Ectodermal cell (in vitro differentiated cells): Measurements from ENCODE around the gene ADAMTS4.

ENCODE experiments used
- H3K27ac ChIP-seq: 2 replicates; pipeline ENCODE4 v1.7.0; 2013; ENCODE audit warnings: mild to moderate bottlenecking, low read depth, low read length; ENCODE audit not compliant: insufficient read depth, poor library complexity, severe bottlenecking
- H3K27me3 ChIP-seq: 2 replicates; pipeline ENCODE4 v1.7.0; 2013; ENCODE audit warnings: mild to moderate bottlenecking, low read length; ENCODE audit not compliant: insufficient read depth, control insufficient read depth, poor library complexity, severe bottlenecking
- H3K36me3 ChIP-seq: one replicate; pipeline ENCODE4 v1.7.0; 2013; ENCODE audit warnings: low read length; ENCODE audit not compliant: control insufficient read depth, insufficient read depth
- H3K4me1 ChIP-seq: one replicate; pipeline ENCODE4 v1.7.0; 2013; ENCODE audit warnings: low read length; ENCODE audit not compliant: control insufficient read depth, insufficient read depth
- H3K4me3 ChIP-seq: 2 replicates; pipeline ENCODE4 v1.7.0; 2013; ENCODE audit warnings: low read depth, low read length, control low read depth; ENCODE audit not compliant: insufficient read depth
- H3K9me3 ChIP-seq: 2 replicates; pipeline ENCODE4 v1.7.0; 2013; ENCODE audit warnings: mild to moderate bottlenecking, low read length, moderate library complexity; ENCODE audit not compliant: control insufficient read depth
- WGBS, 2 experiments: methylation state at CpG; one replicate each; pipeline ENCODE4 v1.1.7; 2013; ENCODE audit warnings: missing lambda C conversion rate in 2 of 2; 5-methylcytosine and 5-hydroxymethylcytosine counted together

ADAMTS4 gene

DNA sequence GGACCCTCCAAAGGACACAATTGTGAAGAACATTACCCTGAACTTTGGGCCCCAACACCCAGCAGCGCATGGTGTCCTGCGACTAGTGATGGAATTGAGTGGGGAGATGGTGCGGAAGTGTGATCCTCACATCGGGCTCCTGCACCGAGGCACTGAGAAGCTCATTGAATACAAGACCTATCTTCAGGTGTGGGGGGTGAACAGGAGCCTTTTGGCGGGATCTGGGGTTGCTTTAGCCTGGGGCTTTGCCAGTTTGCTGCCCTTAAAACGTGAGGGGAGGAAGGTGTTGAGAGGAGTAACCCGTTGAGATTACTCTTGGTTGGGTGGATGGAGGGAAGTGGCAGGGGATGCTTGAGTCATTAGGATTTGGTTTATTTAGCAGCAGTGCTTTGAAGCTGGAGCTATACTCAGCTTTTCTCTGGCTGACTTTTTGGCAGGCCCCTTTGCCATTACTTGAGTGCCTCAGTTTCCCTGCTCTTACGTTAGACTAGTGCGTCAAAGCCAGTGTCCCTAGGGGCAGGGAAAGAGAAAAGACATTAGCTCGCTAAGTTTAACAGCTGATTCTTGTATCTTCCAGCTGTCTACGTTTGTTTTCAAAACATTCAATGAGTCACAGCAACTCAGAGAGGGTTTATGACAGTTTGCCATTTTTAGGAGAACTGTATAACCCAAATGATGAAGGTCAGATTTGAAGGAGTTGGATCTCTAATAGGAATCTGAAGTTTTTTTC, 7.7 kb upstream of the ADAMTS4 start:
- Histone ChIP-seq H3K27me3 (no peaks in the 10 kb centered on the region), H3K27ac (no peak overlapping the region), H3K4me1 (peaks cover under 1% of the 10 kb centered on the region), H3K4me3 (no peak overlapping the region), H3K36me3 (peaks cover 37% of the 10 kb centered on the region), H3K9me3 (no peaks in the 10 kb centered on the region)
- WGBS, 2 experiments = 95% methylated on average over 12 of the region's 12 CpGs

DNA sequence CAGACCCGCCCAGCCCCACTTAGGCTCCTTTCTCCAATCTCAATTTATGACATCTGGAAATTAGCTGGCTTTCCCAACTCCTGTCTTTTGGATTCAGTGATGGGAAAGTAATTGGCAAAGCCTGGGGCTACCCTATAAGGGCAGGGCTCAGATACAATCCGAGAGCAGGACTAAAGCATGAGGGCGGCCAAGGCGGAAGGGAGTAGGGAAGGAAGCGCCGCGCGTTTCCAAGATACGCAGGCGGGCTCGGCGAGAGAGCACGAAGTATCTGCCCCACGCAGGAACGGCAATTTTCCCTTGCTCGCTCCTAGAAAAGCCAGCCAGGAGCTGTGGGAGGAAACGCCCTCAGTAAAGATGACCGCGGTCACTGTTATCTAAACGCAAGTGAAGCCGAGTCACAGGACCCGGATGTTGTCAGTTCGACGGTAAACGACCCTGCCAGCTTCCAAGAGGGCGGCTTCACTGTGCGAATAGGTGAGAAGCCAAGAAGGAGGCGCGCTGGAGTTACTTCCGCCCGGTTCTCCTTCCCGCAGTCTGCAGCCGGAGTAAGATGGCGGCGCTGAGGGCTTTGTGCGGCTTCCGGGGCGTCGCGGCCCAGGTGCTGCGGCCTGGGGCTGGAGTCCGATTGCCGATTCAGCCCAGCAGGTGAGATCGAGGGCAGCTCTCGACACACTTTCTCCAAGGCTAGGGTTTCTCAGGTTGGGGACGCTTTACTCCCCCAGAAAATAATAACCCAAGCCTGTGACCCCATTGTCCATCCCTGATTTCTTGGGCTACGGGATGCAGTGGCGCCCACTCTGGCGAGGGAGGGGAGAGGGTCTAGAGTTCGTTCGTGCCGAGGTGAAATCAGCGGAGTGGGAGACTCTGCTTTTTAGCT, 3.2 kb upstream of the ADAMTS4 start, which contains the start of gene NDUFS2:
TSS of gene NDUFS2 (plus strand) at position 532 of the 877 bp plus-strand sequence. CDS start at position 551, 19 bp downstream.
- WGBS, 2 experiments = 6 to 7% methylated on average over 53 of the region's 53 CpGs

DNA sequence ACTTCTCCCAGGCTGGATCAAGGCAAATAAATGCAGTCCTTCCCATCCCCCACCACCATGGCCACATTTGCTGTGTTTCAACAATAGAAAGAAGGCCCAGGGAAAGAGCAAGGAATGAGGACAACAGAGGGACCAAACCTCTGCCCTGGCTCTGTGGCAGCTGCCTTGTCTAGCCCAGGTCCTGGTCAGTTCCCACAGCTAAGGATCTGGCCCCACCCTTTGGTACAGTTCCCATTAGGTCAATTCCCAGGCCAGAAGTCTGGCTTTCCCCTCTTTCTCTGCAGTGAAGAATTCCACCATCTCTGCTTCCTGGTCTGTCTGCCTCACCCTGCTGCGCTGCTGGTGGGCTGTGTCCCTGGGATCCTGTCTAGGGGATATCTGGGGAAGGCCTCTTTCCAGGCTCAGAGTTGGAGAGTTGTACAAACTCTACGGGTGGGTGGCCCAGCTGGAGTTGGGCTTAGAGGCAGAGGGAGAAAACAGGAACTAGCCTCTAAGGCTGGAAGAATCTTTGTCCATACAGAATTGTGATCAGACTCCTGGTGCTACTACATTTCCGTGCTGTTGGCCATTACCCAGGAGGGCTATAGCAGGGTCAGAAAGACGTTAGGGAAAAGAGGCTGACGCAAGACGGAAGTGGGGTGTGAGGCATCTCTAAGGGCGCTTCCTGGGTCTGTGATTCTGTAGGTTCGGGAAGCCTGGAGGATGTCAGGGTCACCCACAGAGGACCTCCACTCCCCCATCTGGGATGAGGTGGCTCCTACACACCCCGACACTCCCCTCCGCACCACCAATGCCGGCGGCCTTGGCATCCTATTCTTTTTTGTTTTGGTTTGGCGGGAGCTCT, 2.4 kb upstream of the ADAMTS4 start:
- H3K27me3 ChIP-seq = no peaks in the 10 kb centered on the region
- peaks cover 11% of the 10 kb centered on the region for H3K36me3 ChIP-seq
- H3K4me3 ChIP-seq = no peak overlapping the region
- 88 to 89% methylated on average over 13 of the region's 13 CpGs for WGBS, 2 experiments
- peak overlapping the region; percentile 81 for H3K27ac ChIP-seq
- H3K9me3 ChIP-seq = no peaks in the 10 kb centered on the region
- peaks cover 53% of the 10 kb centered on the region for H3K4me1 ChIP-seq

More for the DNA sequence above, 3.2 kb upstream of the ADAMTS4 start, which contains the start of gene NDUFS2:
- Histone ChIP-seq H3K36me3 (peaks cover 19% of the 10 kb centered on the region), H3K27me3 (no peaks in the 10 kb centered on the region), H3K27ac (peak within 1 kb of the TSS; percentile 81), H3K9me3 (no peaks in the 10 kb centered on the region), H3K4me1 (peaks cover 45% of the 10 kb centered on the region), H3K4me3 (peak within 1 kb of the TSS; percentile 97)

DNA sequence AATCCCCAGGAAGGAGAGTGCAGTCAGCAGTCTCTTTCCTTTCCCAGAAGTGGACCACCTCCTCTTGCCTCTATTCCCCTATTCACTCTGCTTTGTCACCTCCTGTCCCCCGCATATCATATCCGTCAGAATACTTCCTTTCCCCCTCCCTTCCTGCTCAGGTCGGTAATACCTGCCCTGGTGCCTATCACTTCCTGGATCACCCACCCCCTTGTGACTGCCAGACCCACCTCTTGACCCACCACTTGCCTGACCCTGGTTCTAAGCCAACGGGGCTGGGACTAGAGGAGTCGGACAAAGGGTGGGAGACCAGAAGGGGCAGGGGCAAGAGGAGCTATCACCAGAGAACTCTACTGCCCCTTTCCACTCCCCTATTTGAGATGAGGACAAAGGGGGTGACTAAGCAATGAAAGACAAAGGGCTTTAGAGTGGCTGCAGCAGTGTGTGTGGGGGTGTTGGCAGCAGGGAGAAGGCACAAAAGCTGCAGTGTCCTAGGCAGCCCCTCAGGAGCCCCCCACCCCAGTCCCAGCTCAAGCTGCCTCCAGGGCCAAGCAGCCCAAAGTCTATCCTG, 1.7 kb upstream of the ADAMTS4 start:
- Histone ChIP-seq H3K27me3 (no peaks in the 10 kb centered on the region), H3K4me1 (peaks cover 54% of the 10 kb centered on the region), H3K27ac (peak overlapping the region; percentile 52), H3K9me3 (no peaks in the 10 kb centered on the region), H3K36me3 (peaks cover 8% of the 10 kb centered on the region), H3K4me3 (no peak overlapping the region)
- WGBS, 2 experiments = 65 to 70% methylated on average over 5 of the region's 5 CpGs

DNA sequence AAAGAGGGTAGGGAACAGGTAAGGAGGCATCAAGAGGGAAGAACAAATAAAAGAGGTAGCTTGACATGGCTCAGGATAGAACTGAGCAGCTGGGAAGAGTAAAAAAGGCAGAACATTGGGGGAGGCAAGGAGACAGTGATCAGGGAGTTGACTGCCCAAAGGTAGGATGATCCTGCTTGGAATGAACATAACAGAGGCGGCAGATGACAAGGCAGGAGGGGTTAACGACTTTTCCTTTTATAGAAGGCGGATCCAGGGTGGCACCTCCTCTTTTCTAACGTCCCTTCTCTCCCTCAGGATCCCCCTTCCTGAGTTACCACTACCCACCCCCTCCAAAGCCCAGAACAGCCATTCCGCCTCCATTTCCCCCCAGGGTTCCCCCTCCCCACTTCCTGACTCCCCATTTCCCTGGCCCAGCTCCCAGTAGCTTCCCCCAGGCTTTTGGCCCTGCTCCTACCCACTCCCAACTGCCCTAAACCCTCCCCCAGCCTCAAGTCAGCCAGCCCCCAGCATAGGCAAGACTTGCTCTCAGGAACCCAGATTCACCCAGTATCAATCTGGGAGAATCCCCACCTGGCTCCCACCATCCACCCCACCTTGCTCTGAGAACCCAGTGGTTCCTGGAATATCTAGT, 769 bp upstream of the ADAMTS4 start:
- H3K36me3 ChIP-seq = peaks cover 3% of the 10 kb centered on the region
- no peak overlapping the region for H3K4me3 ChIP-seq
- H3K27ac ChIP-seq = peak overlapping the region; percentile 58
- 63 to 70% methylated on average over 5 of the region's 5 CpGs for WGBS, 2 experiments
- peaks cover 54% of the 10 kb centered on the region for H3K4me1 ChIP-seq
- H3K27me3 ChIP-seq = no peaks in the 10 kb centered on the region
- H3K9me3 ChIP-seq = no peaks in the 10 kb centered on the region

DNA sequence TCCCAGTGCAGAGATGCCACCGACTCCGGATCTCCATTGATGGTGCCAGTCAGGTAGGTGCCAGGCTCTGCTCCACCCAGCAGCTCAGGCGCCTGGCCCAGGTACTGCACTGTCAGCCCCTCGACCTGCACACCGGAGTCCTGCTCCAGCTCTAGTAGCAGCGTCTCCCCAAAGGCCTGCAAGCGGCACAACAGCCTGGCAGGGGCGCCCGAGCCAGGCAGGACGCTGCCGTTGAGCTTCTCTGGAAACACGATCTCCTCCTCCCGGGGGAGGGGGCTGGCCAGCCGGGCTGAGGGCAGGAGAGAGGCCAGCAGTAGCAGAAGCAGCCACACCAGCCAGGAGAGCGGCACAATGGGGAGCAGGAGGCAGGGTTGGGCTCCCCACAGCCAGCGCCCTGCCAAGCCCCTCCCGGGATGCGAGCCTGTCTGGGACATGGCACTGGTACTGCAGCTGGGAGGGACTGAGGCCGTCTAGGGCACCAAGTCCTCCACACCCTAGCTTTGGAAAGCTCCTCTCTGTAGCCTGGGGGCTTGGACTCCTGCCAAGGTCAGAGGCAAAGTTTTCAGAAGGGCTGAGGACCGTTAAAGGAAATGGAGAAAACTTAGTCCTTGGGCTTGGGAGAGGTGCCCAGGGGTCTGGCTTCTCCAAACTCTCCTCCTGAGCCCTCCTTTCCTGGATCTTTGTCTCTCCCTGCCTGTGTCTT, 509 bp downstream of the ADAMTS4 start:
- H3K36me3 ChIP-seq = no peaks in the 10 kb centered on the region
- H3K9me3 ChIP-seq = no peaks in the 10 kb centered on the region
- no peak overlapping the region for H3K27ac ChIP-seq
- peak overlapping the region; percentile 7 for H3K4me3 ChIP-seq
- WGBS, 2 experiments = 23 to 25% methylated on average over 20 of the region's 20 CpGs
- no peaks in the 10 kb centered on the region for H3K27me3 ChIP-seq
- peaks cover 54% of the 10 kb centered on the region for H3K4me1 ChIP-seq

DNA sequence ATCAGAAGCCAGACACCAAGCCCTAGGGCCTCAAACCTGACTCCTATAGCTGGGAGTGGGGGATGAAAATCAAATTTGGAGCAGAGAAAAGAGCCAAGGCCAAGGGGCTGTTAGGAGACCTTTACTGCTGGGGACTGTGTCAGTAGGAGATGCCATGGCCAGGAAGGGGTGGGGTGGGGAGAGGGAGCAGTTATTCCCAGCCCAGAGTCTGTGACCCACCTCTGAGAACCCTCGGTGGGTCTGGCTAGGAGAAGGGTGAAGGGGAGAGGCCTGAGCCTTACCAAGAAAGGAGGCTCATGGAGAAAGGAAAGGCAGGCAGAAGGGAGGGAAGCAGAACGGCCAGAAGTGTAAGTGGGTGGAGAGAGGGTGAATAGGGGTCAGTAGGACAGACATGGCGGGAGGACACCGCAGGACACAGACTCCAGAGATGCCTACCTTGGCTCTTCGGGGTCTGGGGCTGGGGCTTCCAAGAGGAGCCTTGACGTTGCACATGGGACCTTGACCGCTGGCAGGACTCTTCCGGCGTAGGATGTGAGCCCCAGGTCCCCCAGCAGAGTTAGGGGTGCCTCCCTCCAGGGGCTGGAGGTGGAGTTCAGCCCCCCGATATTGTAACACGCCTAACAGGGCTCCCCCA, 1.2 kb downstream of the ADAMTS4 start:
- Histone ChIP-seq H3K27me3 (no peaks in the 10 kb centered on the region), H3K27ac (no peak overlapping the region), H3K4me3 (peak overlapping the region; percentile 7), H3K36me3 (no peaks in the 10 kb centered on the region), H3K9me3 (no peaks in the 10 kb centered on the region), H3K4me1 (peaks cover 54% of the 10 kb centered on the region)
- 86 to 87% methylated on average over 11 of the region's 11 CpGs for WGBS, 2 experiments

DNA sequence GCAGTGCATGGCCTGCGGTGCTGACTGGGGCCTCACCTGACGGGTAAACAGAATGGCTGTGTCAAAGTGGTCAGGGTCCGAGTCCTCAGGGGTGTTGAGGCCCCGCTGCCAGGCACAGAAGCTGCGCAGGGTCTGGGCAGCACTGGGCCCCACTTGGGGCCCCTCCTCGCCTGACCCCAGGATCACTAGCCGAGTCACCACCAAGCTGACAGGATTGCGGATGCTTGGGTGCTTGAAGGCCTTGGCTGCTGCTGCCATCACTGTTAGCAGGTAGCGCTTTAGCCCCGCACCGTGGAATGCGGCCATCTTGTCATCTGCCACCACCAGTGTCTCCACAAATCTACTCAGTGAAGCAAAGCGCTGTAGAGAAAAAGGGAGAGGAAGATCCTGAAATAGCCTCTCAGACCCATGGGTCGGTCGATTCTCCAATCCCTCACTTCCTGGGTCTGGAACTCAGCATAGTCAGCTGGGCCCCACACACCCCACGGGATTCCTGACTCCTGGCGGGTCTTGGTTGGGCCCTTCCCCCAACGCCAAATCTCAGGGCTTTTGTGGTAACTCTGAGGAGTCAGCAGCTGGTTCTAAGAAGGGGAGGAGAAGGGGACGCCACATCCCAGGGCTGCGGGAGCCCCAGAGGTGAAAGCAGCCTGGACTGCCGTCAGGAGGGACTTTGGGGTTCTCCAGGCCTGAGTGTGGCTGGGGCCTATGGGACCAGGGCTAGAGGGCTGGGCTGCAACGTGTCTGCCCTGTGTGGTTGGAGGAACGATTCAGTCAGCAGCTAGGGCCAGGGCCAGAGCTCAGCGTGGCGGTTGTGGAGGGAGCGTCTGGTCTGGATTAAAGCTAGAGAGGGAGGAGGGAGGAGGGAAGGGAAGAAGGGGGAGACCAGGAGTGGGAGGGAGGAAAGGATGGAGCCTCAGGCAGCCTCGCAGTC, 2.1 kb downstream of the ADAMTS4 start:
- Histone ChIP-seq H3K4me1 (peaks cover 54% of the 10 kb centered on the region), H3K4me3 (peak overlapping the region; percentile 16), H3K9me3 (no peaks in the 10 kb centered on the region), H3K27me3 (no peaks in the 10 kb centered on the region), H3K27ac (peak overlapping the region; percentile 40), H3K36me3 (no peaks in the 10 kb centered on the region)
- 70 to 72% methylated on average over 27 of the region's 27 CpGs for WGBS, 2 experiments
